Esophagus squamous epithelium (tissue), 5 donors: ENCODE measurements around the gene MLLT3. TPM values are rescaled to one million over a fixed set of nuclear protein-coding genes. Genes with fewer than 3 reads are reported as not detected.

Source experiments
- DNase-seq: peaks from one replicate; lab custom pipeline; 2025; lab: John Stamatoyannopoulos, UW
- H3K27ac ChIP-seq, 4 donors: fragments of 200-600 bp; sonication (generic); one replicate each; pipeline ENCODE4 v1.5.1; 2016 to 2019; ENCODE audit warnings: mild to moderate bottlenecking in 1 of 4
- H3K27me3 ChIP-seq, 4 donors: fragments of 200-600 bp; sonication (generic); 1 replicate in 3 of 4; 2 replicates in 1 of 4; pipeline versions ENCODE4 v1.5.1 to v1.6.0; 2017 to 2021; ENCODE audit warnings: antibody characterized with exemption in 1 of 4
- H3K36me3 ChIP-seq, 3 donors: fragments of 200-600 bp; sonication (generic); one replicate each; pipeline ENCODE4 v1.5.1; 2016 to 2019
- H3K4me1 ChIP-seq, 3 donors: fragments of 200-600 bp; sonication (generic); one replicate each; pipeline ENCODE4 v1.5.1; 2017 to 2019
- H3K4me3 ChIP-seq, 4 donors: fragments of 200-600 bp; sonication (generic); 1 replicate in 3 of 4; 2 replicates in 1 of 4; pipeline ENCODE4 v1.5.1; 2016 to 2019; ENCODE audit warnings: mild to moderate bottlenecking in 2 of 4, moderate library complexity in 1 of 4
- H3K9me3 ChIP-seq, 3 donors: fragments of 200-600 bp; sonication (generic); one replicate each; pipeline ENCODE4 v1.5.1; 2016 to 2019
- CTCF ChIP-seq, 6 experiments: fragments of 450-650 bp in 4 of 6; fragments of 200-600 bp in 2 of 6; sonication (generic) in 2 of 6; IDR thresholded peaks; one replicate each; pipeline ENCODE4 v1.5.1; 2016 to 2019; ENCODE audit warnings: antibody characterized with exemption in 6 of 6, mild to moderate bottlenecking in 4 of 6, moderate library complexity in 4 of 6
- POLR2A ChIP-seq, 4 donors: fragments of 450-650 bp; IDR thresholded peaks; one replicate each; pipeline ENCODE4 v1.6.1; 2017; ENCODE audit warnings: antibody characterized with exemption in 4 of 4, mild to moderate bottlenecking in 4 of 4, moderate library complexity in 3 of 4
- WGBS, 2 donors: methylation state at CpG; one replicate each; pipeline ENCODE4 v1.1.5; 2018; 5-methylcytosine and 5-hydroxymethylcytosine counted together
- intact Hi-C: fragments of 100-400 bp; cut with DNase I; formaldehyde crosslinking; loops from one replicate; pipeline ENCODE4 v1.15.0; 2022
- total RNA-seq, 4 donors: library from RNA; depleted of rRNA; stranded (reverse); fragments of >200 nt; gene quantifications; one replicate each; pipeline ENCODE4 v1.1.0, GENCODE V29; 2016
- donor health status: DM: yes; HTN: yes; CAD: no.

MLLT3 gene
- total RNA-seq, 4 donors from 2014 or later, result 8.2 to 21.5 (median 8.6) TPM

- intact Hi-C loops, result no loop called here
- Histone ChIP-seq H3K4me1 (peaks cover 0 to 7% (median 0%) of the 10 kb centered on the region in 3 donors), H3K9me3 (no peaks in the 10 kb centered on the region), H3K36me3 (no peaks in the 10 kb centered on the region), H3K27me3 (no peaks in the 10 kb centered on the region), H3K27ac (no peak overlapping the region), H3K4me3 (no peak overlapping the region)
- TF ChIP-seq POLR2A (IDR thresholded peaks at IDR 0.05) (no peak), CTCF (IDR thresholded peaks at IDR 0.05) (no peak)
- DNase-seq, result no peak
- 70 to 72% methylated on average over 6 of the region's 7 CpGs for WGBS, 2 donors
Measured at GRCh38 chr9:20640331-20641187, 18.3 kb upstream of the MLLT3 start.

- Histone ChIP-seq H3K9me3 (no peaks in the 10 kb centered on the region), H3K27ac (no peak overlapping the region), H3K27me3 (no peaks in the 10 kb centered on the region), H3K4me1 (peaks cover 0 to 7% (median 0%) of the 10 kb centered on the region in 3 donors), H3K36me3 (no peaks in the 10 kb centered on the region), H3K4me3 (no peak overlapping the region)
- DNase-seq, result no peak
- intact Hi-C loops, result no loop called here
- TF ChIP-seq POLR2A (IDR thresholded peaks at IDR 0.05), result no peak
- no peak for TF ChIP-seq CTCF (IDR thresholded peaks at IDR 0.05)
- 75 to 78% methylated on average over 3 of the region's 3 CpGs for WGBS, 2 donors
Measured at GRCh38 chr9:20636888-20637440, 14.7 kb upstream of the MLLT3 start.

- TF ChIP-seq POLR2A (IDR thresholded peaks at IDR 0.05) (no peak), CTCF (IDR thresholded peaks at IDR 0.05) (no peak)
- intact Hi-C loops, result no loop called here
- no peak for DNase-seq
- H3K36me3 ChIP-seq, result no peaks in the 10 kb centered on the region
- no peaks in the 10 kb centered on the region for H3K4me1 ChIP-seq
- H3K9me3 ChIP-seq, result no peaks in the 10 kb centered on the region
- H3K4me3 ChIP-seq, result no peak overlapping the region
- H3K27me3 ChIP-seq, result no peaks in the 10 kb centered on the region
- 73 to 82% methylated on average over 4 of the region's 4 CpGs for WGBS, 2 donors
- H3K27ac ChIP-seq, result no peak overlapping the region
Measured at GRCh38 chr9:20634895-20635294, 12.6 kb upstream of the MLLT3 start.

GRCh38 chr9:20632705-20633104 is 10.4 kb upstream of the MLLT3 start:
- Histone ChIP-seq H3K27me3 (no peaks in the 10 kb centered on the region), H3K36me3 (no peaks in the 10 kb centered on the region), H3K4me1 (no peaks in the 10 kb centered on the region), H3K27ac (no peak overlapping the region), H3K4me3 (no peak overlapping the region), H3K9me3 (no peaks in the 10 kb centered on the region)
- TF ChIP-seq POLR2A (IDR thresholded peaks at IDR 0.05) (no peak), CTCF (IDR thresholded peaks at IDR 0.05) (no peak)
- DNase-seq, result no peak
- intact Hi-C loops, result no loop called here
- 68 to 69% methylated on average over 2 of the region's 2 CpGs for WGBS, 2 donors

- Histone ChIP-seq H3K4me1 (no peaks in the 10 kb centered on the region), H3K4me3 (no peak overlapping the region), H3K36me3 (no peaks in the 10 kb centered on the region), H3K27ac (no peak overlapping the region), H3K27me3 (no peaks in the 10 kb centered on the region), H3K9me3 (no peaks in the 10 kb centered on the region)
- DNase-seq, result no peak
- intact Hi-C loops, result no loop called here
- TF ChIP-seq CTCF (IDR thresholded peaks at IDR 0.05) (no peak), POLR2A (IDR thresholded peaks at IDR 0.05) (no peak)
- WGBS, 2 donors, result 64 to 72% methylated on average over 4 of the region's 4 CpGs
Measured at GRCh38 chr9:20630241-20630943, 8.1 kb upstream of the MLLT3 start.
